Vagina (tissue), 2 donors: ENCODE data around the gene CHRDL1. TPM values are rescaled to one million over a fixed set of nuclear protein-coding genes. Genes with fewer than 3 reads are reported as not detected.

ENCODE experiments used
- DNase-seq, 2 donors: peaks; one replicate each; pipeline ENCODE4 v3.0.0-alpha.2; 2017; ENCODE audit errors: extremely low spot score in 2 of 2
- H3K27ac ChIP-seq: fragments of 200-600 bp; sonication (generic); one replicate; pipeline ENCODE4 v1.5.1; 2019
- H3K27me3 ChIP-seq: fragments of 200-600 bp; sonication (generic); one replicate; pipeline ENCODE4 v1.5.1; 2019
- H3K36me3 ChIP-seq, 2 donors: fragments of 200-600 bp; sonication (generic); one replicate each; pipeline ENCODE4 v1.5.1; 2017 to 2019
- H3K4me1 ChIP-seq: fragments of 200-600 bp; sonication (generic); one replicate; pipeline ENCODE4 v1.5.1; 2019
- H3K4me3 ChIP-seq, 2 donors: fragments of 200-600 bp; sonication (generic); 1 replicate in 1 of 2; 2 replicates in 1 of 2; pipeline ENCODE4 v1.5.1; 2016 to 2019
- H3K9me3 ChIP-seq: fragments of 200-600 bp; sonication (generic); one replicate; pipeline ENCODE4 v1.5.1; 2019
- POLR2A ChIP-seq, 2 donors: fragments of 450-650 bp; IDR thresholded peaks; one replicate each; pipeline ENCODE4 v1.6.1; 2017; ENCODE audit warnings: antibody characterized with exemption in 2 of 2, mild to moderate bottlenecking in 2 of 2, moderate library complexity in 2 of 2
- POLR2AphosphoS5 ChIP-seq, 2 donors: sonication (generic); formaldehyde crosslinking; IDR thresholded peaks; one replicate each; pipeline ENCODE4 v1.9.0; 2017; ENCODE audit warnings: antibody characterized with exemption in 2 of 2, mild to moderate bottlenecking in 2 of 2, low read depth in 1 of 2; ENCODE audit not compliant: insufficient read depth in 1 of 2
- intact Hi-C: fragments of 100-400 bp; cut with DNase I; formaldehyde crosslinking; loops from one replicate; pipeline ENCODE4 v1.15.1; 2023
- total RNA-seq: library from RNA; depleted of rRNA; stranded (reverse); fragments of >200 nt; gene quantifications from one replicate; pipeline ENCODE4 v1.2.3, GENCODE V29; 2016
- TF ChIP-seq, protein P1 (sequence below), 3 experiments: fragments of 450-650 bp in 2 of 3; fragments of 200-600 bp in 1 of 3; sonication (generic) in 1 of 3; IDR thresholded peaks; one replicate each; pipeline ENCODE4 v1.5.1; 2017 to 2019; ENCODE audit warnings: antibody characterized with exemption in 3 of 3, mild to moderate bottlenecking in 2 of 3, moderate library complexity in 2 of 3

Gene CHRDL1
- total RNA-seq, 1 donor from 2014 or later, result 36.8 TPM

DNA sequence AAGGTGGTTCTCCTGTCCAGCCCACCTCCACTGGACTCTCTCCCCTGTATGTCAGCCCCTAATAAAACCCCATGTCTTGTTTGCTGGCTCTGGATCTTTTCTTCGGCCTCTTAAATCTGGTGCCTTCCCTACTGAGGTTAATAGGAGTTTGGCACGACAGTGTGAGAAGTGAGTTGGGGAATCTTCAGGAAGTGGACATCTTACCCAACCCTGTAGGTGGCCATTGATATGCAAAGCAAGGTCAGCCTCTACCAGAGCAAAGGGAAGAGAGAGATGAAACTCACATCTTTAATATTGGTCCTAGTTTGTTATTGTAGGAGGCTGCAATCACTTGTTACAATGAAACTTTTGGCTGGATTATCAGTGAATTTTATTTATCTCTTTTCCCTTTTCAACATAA lies 111.7 kb downstream of the CHRDL1 start:
- no peak for DNase-seq
- Histone ChIP-seq H3K9me3 (no peaks in the 10 kb centered on the region), H3K27ac (no peak overlapping the region), H3K4me3 (no peak overlapping the region), H3K4me1 (no peaks in the 10 kb centered on the region), H3K27me3 (no peaks in the 10 kb centered on the region), H3K36me3 (no peaks in the 10 kb centered on the region)
- TF ChIP-seq, protein P1, sequence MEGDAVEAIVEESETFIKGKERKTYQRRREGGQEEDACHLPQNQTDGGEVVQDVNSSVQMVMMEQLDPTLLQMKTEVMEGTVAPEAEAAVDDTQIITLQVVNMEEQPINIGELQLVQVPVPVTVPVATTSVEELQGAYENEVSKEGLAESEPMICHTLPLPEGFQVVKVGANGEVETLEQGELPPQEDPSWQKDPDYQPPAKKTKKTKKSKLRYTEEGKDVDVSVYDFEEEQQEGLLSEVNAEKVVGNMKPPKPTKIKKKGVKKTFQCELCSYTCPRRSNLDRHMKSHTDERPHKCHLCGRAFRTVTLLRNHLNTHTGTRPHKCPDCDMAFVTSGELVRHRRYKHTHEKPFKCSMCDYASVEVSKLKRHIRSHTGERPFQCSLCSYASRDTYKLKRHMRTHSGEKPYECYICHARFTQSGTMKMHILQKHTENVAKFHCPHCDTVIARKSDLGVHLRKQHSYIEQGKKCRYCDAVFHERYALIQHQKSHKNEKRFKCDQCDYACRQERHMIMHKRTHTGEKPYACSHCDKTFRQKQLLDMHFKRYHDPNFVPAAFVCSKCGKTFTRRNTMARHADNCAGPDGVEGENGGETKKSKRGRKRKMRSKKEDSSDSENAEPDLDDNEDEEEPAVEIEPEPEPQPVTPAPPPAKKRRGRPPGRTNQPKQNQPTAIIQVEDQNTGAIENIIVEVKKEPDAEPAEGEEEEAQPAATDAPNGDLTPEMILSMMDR (IDR thresholded peaks at IDR 0.05), result no peak
- TF ChIP-seq POLR2A (IDR thresholded peaks at IDR 0.05), result no peak
- TF ChIP-seq POLR2AphosphoS5 (IDR thresholded peaks at IDR 0.05; ENCODE audit: insufficient read depth in 1 of 2, low read depth in 1 of 2), result no peak
- intact Hi-C loops, result no loop called here

DNA sequence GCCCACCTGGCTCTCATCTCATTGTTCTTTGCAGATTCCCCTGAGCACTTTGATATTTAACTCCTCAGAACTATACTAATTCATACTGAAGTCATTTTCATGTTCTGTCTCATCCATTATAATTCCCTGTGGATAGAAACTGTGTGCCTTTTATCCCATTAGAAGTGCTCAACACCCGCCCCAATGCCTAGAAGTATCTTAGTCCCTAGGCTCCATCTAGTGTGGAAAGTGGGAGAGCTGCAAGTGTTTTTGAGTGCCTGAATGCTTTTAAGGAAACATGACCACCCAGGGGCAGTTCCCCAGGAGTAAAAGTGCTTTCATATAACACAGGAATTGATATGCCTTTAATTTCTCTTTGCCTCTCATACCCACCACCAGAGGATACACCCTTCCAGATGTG lies 117.0 kb downstream of the CHRDL1 start:
- TF ChIP-seq POLR2A (IDR thresholded peaks at IDR 0.05) (no peak), POLR2AphosphoS5 (IDR thresholded peaks at IDR 0.05; ENCODE audit: insufficient read depth in 1 of 2, low read depth in 1 of 2) (no peak)
- TF ChIP-seq, protein P1 (IDR thresholded peaks at IDR 0.05), result no peak
- intact Hi-C loops, result no loop called here
- H3K9me3 ChIP-seq, result no peaks in the 10 kb centered on the region
- H3K27me3 ChIP-seq, result no peaks in the 10 kb centered on the region
- H3K27ac ChIP-seq, result no peak overlapping the region
- no peak overlapping the region for H3K4me3 ChIP-seq
- H3K36me3 ChIP-seq, result no peaks in the 10 kb centered on the region
- no peaks in the 10 kb centered on the region for H3K4me1 ChIP-seq
- no peak for DNase-seq

DNA sequence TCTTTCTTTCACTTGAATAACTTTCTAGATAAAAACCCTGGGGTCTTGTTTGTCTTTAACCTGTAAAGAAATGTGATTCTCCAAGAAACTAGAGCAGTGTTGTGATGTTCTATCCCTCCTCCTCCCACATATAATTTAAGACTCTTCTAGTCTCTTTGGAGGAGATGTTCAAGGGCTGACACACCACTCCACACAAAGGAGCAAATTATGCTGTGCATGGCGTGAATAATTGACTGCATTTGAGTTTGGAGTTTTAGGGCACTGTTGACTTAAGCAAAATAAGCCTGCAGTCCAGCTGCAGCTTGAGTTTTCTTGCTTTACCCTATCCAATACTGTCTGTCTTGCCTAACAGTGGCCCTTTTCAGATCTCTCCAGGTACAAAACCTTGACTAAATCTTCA lies 119.7 kb downstream of the CHRDL1 start:
- no peaks in the 10 kb centered on the region for H3K4me1 ChIP-seq
- TF ChIP-seq, protein P1 (IDR thresholded peaks at IDR 0.05), result no peak
- TF ChIP-seq POLR2A (IDR thresholded peaks at IDR 0.05) (no peak), POLR2AphosphoS5 (IDR thresholded peaks at IDR 0.05; ENCODE audit: insufficient read depth in 1 of 2, low read depth in 1 of 2) (no peak)
- H3K9me3 ChIP-seq, result no peaks in the 10 kb centered on the region
- no peak overlapping the region for H3K4me3 ChIP-seq
- intact Hi-C loops, result no loop called here
- H3K36me3 ChIP-seq, result no peaks in the 10 kb centered on the region
- H3K27me3 ChIP-seq, result no peaks in the 10 kb centered on the region
- no peak overlapping the region for H3K27ac ChIP-seq
- no peak for DNase-seq

DNA sequence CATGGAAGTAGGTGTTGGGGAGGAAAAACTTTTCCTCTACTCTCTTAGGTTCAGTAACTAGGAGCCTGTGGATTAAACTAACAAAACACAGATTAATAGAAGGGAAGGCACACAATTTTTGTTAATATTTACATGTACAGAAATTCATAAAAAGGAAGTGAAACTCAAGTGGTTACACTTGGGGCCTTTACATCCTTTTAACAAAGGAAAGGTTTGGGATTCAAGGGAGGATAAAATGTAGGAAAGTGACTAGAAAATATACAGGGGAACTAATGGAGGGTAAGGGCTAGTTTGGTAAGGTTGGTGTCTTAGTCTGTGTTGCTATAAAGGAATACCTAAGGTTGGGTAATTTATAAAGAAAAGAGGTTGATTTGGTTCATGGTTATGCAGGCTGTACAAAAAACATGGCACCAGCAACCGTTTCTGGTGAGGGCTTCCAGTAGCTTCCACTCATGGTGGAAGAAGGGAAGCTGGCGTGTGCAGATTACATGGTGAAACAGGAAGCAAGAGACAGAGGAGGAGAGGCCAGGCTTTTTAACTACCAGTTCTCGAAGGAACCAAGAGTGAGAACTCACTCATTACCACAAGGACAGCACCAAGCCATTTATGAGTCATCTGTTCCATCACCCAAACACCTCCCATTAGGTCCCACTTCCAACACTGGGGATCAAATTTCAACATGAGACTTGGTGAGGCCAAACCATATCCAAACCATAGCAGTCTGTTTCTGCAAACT lies 124.4 kb downstream of the CHRDL1 start:
- Histone ChIP-seq H3K4me1 (no peaks in the 10 kb centered on the region), H3K27ac (no peak overlapping the region), H3K27me3 (no peaks in the 10 kb centered on the region), H3K36me3 (no peaks in the 10 kb centered on the region), H3K4me3 (no peak overlapping the region), H3K9me3 (no peaks in the 10 kb centered on the region)
- TF ChIP-seq POLR2AphosphoS5 (IDR thresholded peaks at IDR 0.05; ENCODE audit: insufficient read depth in 1 of 2, low read depth in 1 of 2) (no peak), POLR2A (IDR thresholded peaks at IDR 0.05) (no peak)
- TF ChIP-seq, protein P1 (IDR thresholded peaks at IDR 0.05), result no peak
- intact Hi-C loops, result no loop called here
- no peak for DNase-seq

DNA sequence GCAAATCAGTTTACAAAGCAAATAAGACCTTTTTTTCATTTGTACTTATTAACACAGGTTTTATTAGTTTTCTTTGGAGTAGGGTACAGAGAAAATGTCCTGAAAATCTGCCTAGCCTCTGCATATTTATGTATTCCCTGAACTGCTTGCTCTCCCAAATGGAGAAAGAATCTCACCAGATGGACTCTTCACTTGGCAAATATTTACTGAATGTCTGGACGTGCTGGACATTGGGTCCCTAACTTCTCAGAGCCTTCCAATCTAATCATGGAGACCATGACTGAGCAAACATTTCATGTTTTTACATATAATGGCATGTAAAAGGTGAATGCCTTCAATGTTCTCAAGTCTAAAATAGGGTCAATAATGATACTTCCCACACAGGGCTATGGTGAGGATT lies 126.0 kb downstream of the CHRDL1 start:
- TF ChIP-seq, protein P1 (IDR thresholded peaks at IDR 0.05), result no peak
- TF ChIP-seq POLR2A (IDR thresholded peaks at IDR 0.05), result no peak
- intact Hi-C loops, result no loop called here

More for the DNA sequence above, 126.0 kb downstream of the CHRDL1 start:
- no peaks in the 10 kb centered on the region for H3K9me3 ChIP-seq
- no peak for DNase-seq
- no peaks in the 10 kb centered on the region for H3K4me1 ChIP-seq
- no peak overlapping the region for H3K4me3 ChIP-seq
- no peak overlapping the region for H3K27ac ChIP-seq
- no peaks in the 10 kb centered on the region for H3K36me3 ChIP-seq
- H3K27me3 ChIP-seq, result no peaks in the 10 kb centered on the region
